Measurements from ENCODE around the gene PTRHD1. TPM values are rescaled to one million over a fixed set of nuclear protein-coding genes. Genes with fewer than 3 reads are reported as not detected.

Gene PTRHD1
- total RNA-seq = 17.2 and 19.9 TPM in 2 replicates

GRCh38 chr2:24792874-24793760, at the start of gene PTRHD1, which contains the start of gene CENPO:
Gene PTRHD1, minus strand, starts transcription at chr2:24793391. Its CDS starts 14 bp downstream, at chr2:24793377.
Gene CENPO, plus strand, starts transcription at chr2:24793425. Its CDS starts 495 bp downstream, at chr2:24793920.

Other genes with a start within 250 kb of the PTRHD1 start
- gene CENPO, start within 50 bp of the PTRHD1 start, total RNA-seq = 12.0 and 30.5 TPM in 2 replicates
- 32.6 and 47.9 TPM in 2 replicates for gene ADCY3, start 126.8 kb upstream of the PTRHD1 start, total RNA-seq
- 6.0 and 7.2 TPM in 2 replicates for gene DNAJC27, start 178.6 kb upstream of the PTRHD1 start, total RNA-seq
- 0.55 and 0.87 TPM in 2 replicates for gene EFR3B, start 248.7 kb upstream of the PTRHD1 start, total RNA-seq